HEK293T (cell line): ENCODE data around the gene RPL14.

ENCODE experiments used
- CTBP1 ChIP-seq: fragments of 450-650 bp; IDR thresholded peaks from 2 replicates; pipeline ENCODE4 v1.6.1; 2016; ENCODE audit warnings: borderline replicate concordance
- FOXK2 ChIP-seq: fragments of 450-650 bp; IDR thresholded peaks from 2 replicates; pipeline ENCODE4 v1.6.1; 2016; ENCODE audit warnings: mild to moderate bottlenecking
- SUZ12 ChIP-seq: fragments of 450-650 bp; IDR thresholded peaks from 2 replicates; pipeline ENCODE4 v1.6.1; 2016; ENCODE audit warnings: mild to moderate bottlenecking

DNA sequence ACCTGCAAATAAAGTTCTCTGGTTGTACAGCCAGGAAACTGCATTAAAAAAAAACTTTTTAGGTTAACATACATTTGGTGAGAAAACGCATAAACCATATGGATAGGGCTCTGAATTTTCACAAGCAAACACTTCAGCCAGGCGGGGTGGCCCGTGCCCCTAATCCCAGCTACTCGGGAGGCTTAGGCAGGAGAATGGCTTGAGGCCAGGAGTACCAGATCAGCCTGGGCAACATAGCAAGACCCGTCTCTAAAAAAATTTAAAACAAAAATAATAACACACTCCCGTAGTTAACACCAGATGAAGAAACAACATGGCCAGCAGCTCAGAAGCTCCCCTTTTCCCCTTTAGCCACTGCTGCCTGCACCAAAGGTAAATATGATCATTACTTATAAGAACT, 3.2 kb upstream of the RPL14 start:
- no peak for TF ChIP-seq CTBP1
- TF ChIP-seq SUZ12: no peak
- TF ChIP-seq FOXK2: no peak
